Measurements from ENCODE around the gene VDAC2.

DNA sequence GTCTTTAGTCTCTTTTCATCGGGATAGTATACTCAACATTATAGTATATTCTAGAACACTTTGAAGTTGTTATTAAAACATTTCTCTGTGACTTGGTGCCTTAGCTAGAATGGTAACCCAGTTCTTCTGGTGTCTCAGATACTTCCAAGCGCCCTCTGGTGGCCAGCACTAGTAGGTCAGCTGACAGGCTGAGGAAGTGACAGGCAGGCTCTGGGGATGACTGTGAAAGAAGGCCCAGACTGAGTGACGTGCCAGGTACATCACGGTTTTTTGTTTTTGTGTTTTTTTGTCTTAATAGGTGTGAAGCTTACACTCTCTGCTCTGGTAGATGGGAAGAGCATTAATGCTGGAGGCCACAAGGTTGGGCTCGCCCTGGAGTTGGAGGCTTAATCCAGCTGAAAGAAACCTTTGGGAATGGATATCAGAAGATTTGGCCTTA is 20.0 kb downstream of the VDAC2 start:
- TF ChIP-seq ZNF701 (tag by site-specific recombination; IDR thresholded peaks at IDR 0.05) (no peak), ZNF501 (tag by site-specific recombination; IDR thresholded peaks at IDR 0.05) (no peak), GFI1B (tag by site-specific recombination; IDR thresholded peaks at IDR 0.05) (no peak)
- TF ChIP-seq, protein P1, sequence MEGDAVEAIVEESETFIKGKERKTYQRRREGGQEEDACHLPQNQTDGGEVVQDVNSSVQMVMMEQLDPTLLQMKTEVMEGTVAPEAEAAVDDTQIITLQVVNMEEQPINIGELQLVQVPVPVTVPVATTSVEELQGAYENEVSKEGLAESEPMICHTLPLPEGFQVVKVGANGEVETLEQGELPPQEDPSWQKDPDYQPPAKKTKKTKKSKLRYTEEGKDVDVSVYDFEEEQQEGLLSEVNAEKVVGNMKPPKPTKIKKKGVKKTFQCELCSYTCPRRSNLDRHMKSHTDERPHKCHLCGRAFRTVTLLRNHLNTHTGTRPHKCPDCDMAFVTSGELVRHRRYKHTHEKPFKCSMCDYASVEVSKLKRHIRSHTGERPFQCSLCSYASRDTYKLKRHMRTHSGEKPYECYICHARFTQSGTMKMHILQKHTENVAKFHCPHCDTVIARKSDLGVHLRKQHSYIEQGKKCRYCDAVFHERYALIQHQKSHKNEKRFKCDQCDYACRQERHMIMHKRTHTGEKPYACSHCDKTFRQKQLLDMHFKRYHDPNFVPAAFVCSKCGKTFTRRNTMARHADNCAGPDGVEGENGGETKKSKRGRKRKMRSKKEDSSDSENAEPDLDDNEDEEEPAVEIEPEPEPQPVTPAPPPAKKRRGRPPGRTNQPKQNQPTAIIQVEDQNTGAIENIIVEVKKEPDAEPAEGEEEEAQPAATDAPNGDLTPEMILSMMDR (tag by site-specific recombination; IDR thresholded peaks at IDR 0.05): peak; percentile 76
